ENCODE measurements around the gene ACP4. TPM values are rescaled to one million over a fixed set of nuclear protein-coding genes. Genes with fewer than 3 reads are reported as not detected.

The ACP4 gene
- total RNA-seq, 1 donor from 2014 or later = not detected

- no peak for DNase-seq (ENCODE audit: low read depth)
Observed at GRCh38 chr19:50820549-50821247, 30.5 kb downstream of the ACP4 start.

- DNase-seq (ENCODE audit: low read depth) = no peak
Observed at GRCh38 chr19:50821248-50821612, 31.0 kb downstream of the ACP4 start.

GRCh38 chr19:50821622-50822021 is 31.4 kb downstream of the ACP4 start:
- DNase-seq (ENCODE audit: low read depth) = no peak

- DNase-seq (ENCODE audit: low read depth) = no peak
Observed at GRCh38 chr19:50822661-50823208, 32.5 kb downstream of the ACP4 start.

GRCh38 chr19:50823389-50824042 is 33.3 kb downstream of the ACP4 start, which contains the start of gene KLK1:
Gene KLK1 (minus strand): TSS chr19:50823787. CDS start chr19:50823748, 39 bp downstream.
- no peak for DNase-seq (ENCODE audit: low read depth)

GRCh38 chr19:50826492-50827240 is 36.5 kb downstream of the ACP4 start:
- no peak for DNase-seq (ENCODE audit: low read depth)

GRCh38 chr19:50827476-50827875 is 37.3 kb downstream of the ACP4 start:
- no peak for DNase-seq (ENCODE audit: low read depth)

- DNase-seq (ENCODE audit: low read depth) = no peak
Observed at GRCh38 chr19:50829801-50830200, 39.6 kb downstream of the ACP4 start.

GRCh38 chr19:50830266-50831025 is 40.2 kb downstream of the ACP4 start:
- DNase-seq (ENCODE audit: low read depth) = no peak

GRCh38 chr19:50831026-50831396 is 40.8 kb downstream of the ACP4 start:
- DNase-seq (ENCODE audit: low read depth) = no peak

- no peak for DNase-seq (ENCODE audit: low read depth)
Observed at GRCh38 chr19:50832666-50833065, 42.5 kb downstream of the ACP4 start.

GRCh38 chr19:50833117-50833801 is 43.0 kb downstream of the ACP4 start, which contains the start of gene KLK15:
Gene KLK15 (minus strand): TSS chr19:50833574. CDS start chr19:50831492, 2,082 bp downstream.
- no peak for DNase-seq (ENCODE audit: low read depth)

- DNase-seq (ENCODE audit: low read depth) = no peak
Observed at GRCh38 chr19:50833802-50834167, 43.6 kb downstream of the ACP4 start.

- no peak for DNase-seq (ENCODE audit: low read depth)
Observed at GRCh38 chr19:50835103-50835784, 45.0 kb downstream of the ACP4 start.

- DNase-seq (ENCODE audit: low read depth) = peak; percentile 29
Observed at GRCh38 chr19:50835785-50836542, 45.7 kb downstream of the ACP4 start.

- DNase-seq (ENCODE audit: low read depth) = no peak
Observed at GRCh38 chr19:50836543-50837195, 46.5 kb downstream of the ACP4 start.

- no peak for DNase-seq (ENCODE audit: low read depth)
Observed at GRCh38 chr19:50837300-50837699, 47.1 kb downstream of the ACP4 start.

- no peak for DNase-seq (ENCODE audit: low read depth)
Observed at GRCh38 chr19:50838239-50838638, 48.0 kb downstream of the ACP4 start.

All from myocyte (in vitro differentiated cells).